HTR-8/SVneo (cell line): ENCODE measurements around the gene MSRB1.

ENCODE experiments used
- DNase-seq: peaks from one replicate; pipeline ENCODE4 v3.0.0; 2011; ENCODE audit warnings: low spot score, mixed read lengths; ENCODE audit not compliant: insufficient read length
- FAIRE-seq: peaks from 2 replicates; lab custom pipeline; 2011; peaks lifted over from hg19 to GRCh38; lab: Jason Lieb, UNC

The MSRB1 gene

GRCh38 chr16:1942810-1943726 lies at the start of gene MSRB1:
TSS of gene MSRB1 (minus strand) at chr16:1943199. CDS start at chr16:1943156, 43 bp downstream.
- DNase-seq (peak; percentile 98), FAIRE-seq (peak; percentile 98)

- FAIRE-seq (no peak), DNase-seq (no peak)
Observed at GRCh38 chr16:1991948-1992703, 49.1 kb upstream of the MSRB1 start.

- DNase-seq (no peak), FAIRE-seq (no peak)
Observed at GRCh38 chr16:1991588-1991947, 48.6 kb upstream of the MSRB1 start.

GRCh38 chr16:1991135-1991551 lies 48.1 kb upstream of the MSRB1 start:
- no peak for FAIRE-seq
- DNase-seq = no peak

GRCh38 chr16:1990351-1991134 lies 47.5 kb upstream of the MSRB1 start:
- DNase-seq (no peak), FAIRE-seq (no peak)

- FAIRE-seq (no peak), DNase-seq (no peak)
Observed at GRCh38 chr16:1990101-1990350, 47.0 kb upstream of the MSRB1 start.

- FAIRE-seq = peak; percentile 16
Observed at GRCh38 chr16:1989209-1990100, 46.5 kb upstream of the MSRB1 start, which contains the start of gene SYNGR3. TSS of gene SYNGR3 (plus strand) at chr16:1989970. CDS start at chr16:1990103, 133 bp downstream.

GRCh38 chr16:1987198-1987597 lies 44.2 kb upstream of the MSRB1 start:
- FAIRE-seq (no peak), DNase-seq (no peak)

More at GRCh38 chr16:1989209-1990100, 46.5 kb upstream of the MSRB1 start, which contains the start of gene SYNGR3:
- no peak for DNase-seq

- FAIRE-seq = no peak
- no peak for DNase-seq
Observed at GRCh38 chr16:1985466-1986150, 42.6 kb upstream of the MSRB1 start.

GRCh38 chr16:1984347-1985225 lies 41.6 kb upstream of the MSRB1 start:
- DNase-seq (no peak), FAIRE-seq (no peak)

- DNase-seq = peak; percentile 94
- FAIRE-seq = peak; percentile 95
Observed at GRCh38 chr16:1983544-1984346, 40.7 kb upstream of the MSRB1 start, which contains the start of gene GFER. TSS of gene GFER (plus strand) at chr16:1984193. CDS start at chr16:1984219, 26 bp downstream.

- FAIRE-seq = no peak
Observed at GRCh38 chr16:1982991-1983543, 40.1 kb upstream of the MSRB1 start.

GRCh38 chr16:1982013-1982433 lies 39.0 kb upstream of the MSRB1 start:
- FAIRE-seq = no peak
- no peak for DNase-seq

More at GRCh38 chr16:1982991-1983543, 40.1 kb upstream of the MSRB1 start:
- DNase-seq = no peak

GRCh38 chr16:1981398-1981836 lies 38.4 kb upstream of the MSRB1 start, which contains the start of gene NOXO1:
TSS of gene NOXO1 (minus strand) at chr16:1981469. CDS start at chr16:1981179, 290 bp downstream.
- FAIRE-seq (no peak), DNase-seq (no peak)

GRCh38 chr16:1980770-1981087 lies 37.7 kb upstream of the MSRB1 start:
- no peak for FAIRE-seq
- DNase-seq = no peak

- FAIRE-seq = no peak
- no peak for DNase-seq
Observed at GRCh38 chr16:1980030-1980769, 37.2 kb upstream of the MSRB1 start.
